ENCODE measurements around the gene PCLO.
A peak's percentile ranks its signal among the peaks of the same experiment; 100 is the strongest.

Gene PCLO

DNA sequence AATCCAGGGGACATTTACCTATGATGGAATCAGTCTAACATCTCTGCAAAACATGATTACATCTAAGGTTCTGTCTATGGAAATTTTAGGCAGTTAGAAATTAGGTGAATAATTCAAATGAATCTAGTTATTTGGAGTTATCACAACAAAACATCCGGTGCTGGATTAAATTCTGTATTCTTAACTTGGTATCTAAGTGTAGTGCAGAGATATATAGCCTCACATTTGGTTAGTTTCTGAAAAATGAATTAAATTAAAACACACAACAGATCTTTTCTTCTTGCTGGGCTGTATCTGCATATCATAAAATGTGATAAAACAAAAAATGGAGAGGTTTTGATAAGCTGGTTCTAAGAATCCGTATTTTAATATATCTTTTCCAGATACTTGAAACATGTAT is 354.1 kb downstream of the PCLO start:
- H3K27me3 ChIP-seq (ENCODE audit: insufficient read depth, insufficient read length), result no peaks in the 10 kb centered on the region
- no peak for TF ChIP-seq ZNF274 (IDR thresholded peaks at IDR 0.05; ENCODE audit: low read depth, low read length)
- no peaks in the 10 kb centered on the region for H3K9me3 ChIP-seq (ENCODE audit: insufficient read depth, low read length)
- H3K4me3 ChIP-seq (ENCODE audit: insufficient read length, low read depth), result no peak overlapping the region
- no peak overlapping the region for H3K9ac ChIP-seq (ENCODE audit: insufficient read length, low read depth)
- no peak for DNase-seq (ENCODE audit: low read depth, low spot score)
- H3K36me3 ChIP-seq (ENCODE audit: insufficient read depth, insufficient read length, low read length), result no peaks in the 10 kb centered on the region
- H3K4me1 ChIP-seq (ENCODE audit: insufficient read depth, insufficient read length), result no peaks in the 10 kb centered on the region

DNA sequence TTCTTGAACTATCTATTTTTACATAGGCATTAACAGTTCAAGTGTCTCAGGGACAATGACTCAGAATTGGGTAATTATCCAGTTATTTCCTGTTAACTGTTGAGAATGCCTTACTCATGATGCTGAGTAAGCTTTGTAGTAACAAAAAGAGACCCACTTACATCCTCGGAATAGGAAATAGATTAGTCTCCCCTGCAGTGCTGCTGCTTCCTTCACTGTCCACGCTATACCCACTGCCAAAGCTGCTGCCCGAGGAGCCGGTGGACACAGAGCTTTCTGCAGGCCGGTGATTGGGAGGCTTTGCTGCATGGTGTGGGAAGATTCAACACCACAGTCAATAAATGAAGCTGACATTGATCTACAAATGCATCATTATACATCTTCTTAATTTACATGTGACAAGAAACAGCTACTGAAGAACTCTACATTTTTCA is 357.1 kb downstream of the PCLO start:
- Histone ChIP-seq H3K9me3 (ENCODE audit: insufficient read depth, low read length) (no peaks in the 10 kb centered on the region), H3K4me3 (ENCODE audit: insufficient read length, low read depth) (no peak overlapping the region), H3K9ac (ENCODE audit: insufficient read length, low read depth) (no peak overlapping the region), H3K27me3 (ENCODE audit: insufficient read depth, insufficient read length) (no peaks in the 10 kb centered on the region), H3K4me1 (ENCODE audit: insufficient read depth, insufficient read length) (no peaks in the 10 kb centered on the region), H3K36me3 (ENCODE audit: insufficient read depth, insufficient read length, low read length) (no peaks in the 10 kb centered on the region)
- DNase-seq (ENCODE audit: low read depth, low spot score), result peak; percentile 13
- no peak for TF ChIP-seq YY1 (IDR thresholded peaks at IDR 0.05; ENCODE audit: insufficient read depth, insufficient read length)
- no peak for TF ChIP-seq SUZ12 (IDR thresholded peaks at IDR 0.05; ENCODE audit: extremely low read depth, insufficient read depth, insufficient read length)
- no peak for TF ChIP-seq ZNF274 (IDR thresholded peaks at IDR 0.05; ENCODE audit: low read depth, low read length)

DNA sequence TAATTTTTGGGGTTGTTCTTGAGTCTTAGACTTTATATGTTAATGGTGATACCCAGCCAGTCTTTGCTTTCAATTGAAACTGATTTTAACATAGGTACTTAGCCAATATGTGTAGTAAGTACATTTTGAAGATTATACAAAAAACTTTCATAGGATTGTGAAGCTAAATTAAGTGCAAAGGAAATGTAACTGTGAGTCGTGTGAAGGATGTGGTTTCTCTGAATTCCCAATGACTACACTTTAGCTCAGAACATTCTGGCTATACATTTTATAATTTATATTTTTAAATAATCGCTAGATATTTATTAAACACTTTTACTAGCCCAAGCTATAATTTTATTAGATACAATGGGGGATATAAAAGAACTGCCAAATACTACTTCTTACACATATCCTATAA is 359.3 kb downstream of the PCLO start:
- H3K9me3 ChIP-seq (ENCODE audit: insufficient read depth, low read length), result no peaks in the 10 kb centered on the region
- no peaks in the 10 kb centered on the region for H3K27me3 ChIP-seq (ENCODE audit: insufficient read depth, insufficient read length)
- H3K4me3 ChIP-seq (ENCODE audit: insufficient read length, low read depth), result no peak overlapping the region
- H3K36me3 ChIP-seq (ENCODE audit: insufficient read depth, insufficient read length, low read length), result no peaks in the 10 kb centered on the region
- H3K4me1 ChIP-seq (ENCODE audit: insufficient read depth, insufficient read length), result no peaks in the 10 kb centered on the region
- no peak for DNase-seq (ENCODE audit: low read depth, low spot score)
- TF ChIP-seq YY1 (IDR thresholded peaks at IDR 0.05; ENCODE audit: insufficient read depth, insufficient read length), result no peak
- TF ChIP-seq SUZ12 (IDR thresholded peaks at IDR 0.05; ENCODE audit: extremely low read depth, insufficient read depth, insufficient read length), result no peak
- TF ChIP-seq ZNF274 (IDR thresholded peaks at IDR 0.05; ENCODE audit: low read depth, low read length), result no peak
- no peak overlapping the region for H3K9ac ChIP-seq (ENCODE audit: insufficient read length, low read depth)

DNA sequence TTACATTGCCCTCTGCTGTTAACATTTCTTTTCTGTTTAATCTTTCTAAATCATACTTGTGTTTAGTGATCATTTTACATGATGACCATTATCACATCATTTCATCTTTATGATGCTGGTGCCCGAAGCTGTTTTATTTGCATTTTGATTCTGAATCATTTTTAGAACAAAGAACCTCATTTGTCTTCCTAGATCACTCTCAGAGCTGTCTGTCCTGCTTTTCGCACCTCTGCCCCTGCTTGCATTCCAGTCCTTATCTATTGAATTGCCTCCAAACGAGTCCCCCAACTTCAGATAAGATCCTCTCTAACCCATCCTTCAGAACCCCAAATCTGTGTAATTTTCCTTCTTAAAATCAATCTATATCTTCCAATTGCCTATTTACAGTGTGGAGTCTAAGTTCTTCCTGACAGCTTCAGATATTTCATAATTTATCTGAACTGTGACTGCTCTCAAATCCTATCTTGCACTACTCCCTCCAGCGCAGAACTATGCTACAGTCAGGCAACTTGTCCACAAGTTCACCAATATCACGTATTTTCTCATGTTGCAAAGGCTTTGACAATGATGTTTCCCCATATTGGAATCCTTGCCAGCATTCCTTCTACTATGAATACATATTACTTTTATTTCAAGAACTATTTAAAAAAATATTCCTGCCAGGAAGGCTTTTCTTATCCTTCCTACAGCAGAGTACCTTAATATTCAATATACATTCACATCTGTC is 372.6 kb downstream of the PCLO start:
- Histone ChIP-seq H3K36me3 (ENCODE audit: insufficient read depth, insufficient read length, low read length) (no peaks in the 10 kb centered on the region), H3K9me3 (ENCODE audit: insufficient read depth, low read length) (no peaks in the 10 kb centered on the region), H3K4me3 (ENCODE audit: insufficient read length, low read depth) (no peak overlapping the region), H3K9ac (ENCODE audit: insufficient read length, low read depth) (no peak overlapping the region), H3K27me3 (ENCODE audit: insufficient read depth, insufficient read length) (no peaks in the 10 kb centered on the region), H3K4me1 (ENCODE audit: insufficient read depth, insufficient read length) (no peaks in the 10 kb centered on the region)
- TF ChIP-seq ZNF274 (IDR thresholded peaks at IDR 0.05; ENCODE audit: low read depth, low read length) (no peak), YY1 (IDR thresholded peaks at IDR 0.05; ENCODE audit: insufficient read depth, insufficient read length) (no peak), SUZ12 (IDR thresholded peaks at IDR 0.05; ENCODE audit: extremely low read depth, insufficient read depth, insufficient read length) (no peak)
- no peak for DNase-seq (ENCODE audit: low read depth, low spot score)

DNA sequence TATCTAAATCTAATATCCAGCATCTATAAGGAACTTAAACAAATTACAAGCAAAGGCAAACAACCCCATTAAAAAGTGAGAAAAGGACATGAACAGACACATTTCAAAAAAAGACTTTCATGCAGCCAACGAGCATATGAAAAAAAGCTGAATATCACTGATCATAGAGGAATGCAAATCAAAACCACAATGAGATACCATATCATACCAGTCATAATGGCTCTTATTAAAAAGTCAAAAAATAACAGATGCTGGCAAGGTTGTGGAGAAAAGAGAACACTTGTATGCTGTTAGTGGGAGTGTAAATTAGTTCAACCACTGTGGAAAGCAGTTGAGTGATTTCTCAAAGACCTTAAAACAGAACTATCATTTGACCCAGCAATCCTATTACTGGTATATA is 384.7 kb downstream of the PCLO start:
- no peak for DNase-seq (ENCODE audit: low read depth, low spot score)
- TF ChIP-seq SUZ12 (IDR thresholded peaks at IDR 0.05; ENCODE audit: extremely low read depth, insufficient read depth, insufficient read length) (no peak), YY1 (IDR thresholded peaks at IDR 0.05; ENCODE audit: insufficient read depth, insufficient read length) (no peak), ZNF274 (IDR thresholded peaks at IDR 0.05; ENCODE audit: low read depth, low read length) (no peak)

DNA sequence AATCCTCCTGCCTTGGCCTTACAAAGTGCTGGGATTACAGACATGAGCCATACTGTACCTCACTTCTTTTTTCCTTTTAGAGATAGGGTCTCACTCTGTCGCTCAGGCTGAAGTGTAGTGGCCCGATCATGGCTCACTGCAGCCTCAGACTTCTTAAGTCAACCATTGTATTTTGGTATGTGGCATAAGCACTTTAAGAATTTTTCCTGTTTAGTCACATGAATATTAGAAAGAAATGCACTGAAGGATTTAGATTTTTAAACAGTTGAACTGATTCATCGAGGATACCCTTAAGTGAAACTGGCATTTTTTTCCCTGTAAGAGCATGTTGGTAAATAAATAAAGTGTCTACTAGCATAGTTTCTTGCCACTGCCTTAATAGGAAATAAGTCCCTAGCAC is 399.8 kb downstream of the PCLO start:
- H3K4me3 ChIP-seq (ENCODE audit: insufficient read length, low read depth), result no peak overlapping the region
- TF ChIP-seq YY1 (IDR thresholded peaks at IDR 0.05; ENCODE audit: insufficient read depth, insufficient read length), result no peak
- no peak for TF ChIP-seq ZNF274 (IDR thresholded peaks at IDR 0.05; ENCODE audit: low read depth, low read length)
- no peak for TF ChIP-seq SUZ12 (IDR thresholded peaks at IDR 0.05; ENCODE audit: extremely low read depth, insufficient read depth, insufficient read length)
- H3K36me3 ChIP-seq (ENCODE audit: insufficient read depth, insufficient read length, low read length), result no peaks in the 10 kb centered on the region
- no peak for DNase-seq (ENCODE audit: low read depth, low spot score)
- no peak overlapping the region for H3K9ac ChIP-seq (ENCODE audit: insufficient read length, low read depth)
- H3K9me3 ChIP-seq (ENCODE audit: insufficient read depth, low read length), result no peaks in the 10 kb centered on the region
- H3K4me1 ChIP-seq (ENCODE audit: insufficient read depth, insufficient read length), result no peaks in the 10 kb centered on the region
- no peaks in the 10 kb centered on the region for H3K27me3 ChIP-seq (ENCODE audit: insufficient read depth, insufficient read length)

More for the DNA sequence above, 384.7 kb downstream of the PCLO start:
- Histone ChIP-seq H3K4me1 (ENCODE audit: insufficient read depth, insufficient read length) (no peaks in the 10 kb centered on the region), H3K9me3 (ENCODE audit: insufficient read depth, low read length) (no peaks in the 10 kb centered on the region), H3K9ac (ENCODE audit: insufficient read length, low read depth) (no peak overlapping the region), H3K36me3 (ENCODE audit: insufficient read depth, insufficient read length, low read length) (no peaks in the 10 kb centered on the region), H3K27me3 (ENCODE audit: insufficient read depth, insufficient read length) (no peaks in the 10 kb centered on the region), H3K4me3 (ENCODE audit: insufficient read length, low read depth) (no peak overlapping the region)

DNA sequence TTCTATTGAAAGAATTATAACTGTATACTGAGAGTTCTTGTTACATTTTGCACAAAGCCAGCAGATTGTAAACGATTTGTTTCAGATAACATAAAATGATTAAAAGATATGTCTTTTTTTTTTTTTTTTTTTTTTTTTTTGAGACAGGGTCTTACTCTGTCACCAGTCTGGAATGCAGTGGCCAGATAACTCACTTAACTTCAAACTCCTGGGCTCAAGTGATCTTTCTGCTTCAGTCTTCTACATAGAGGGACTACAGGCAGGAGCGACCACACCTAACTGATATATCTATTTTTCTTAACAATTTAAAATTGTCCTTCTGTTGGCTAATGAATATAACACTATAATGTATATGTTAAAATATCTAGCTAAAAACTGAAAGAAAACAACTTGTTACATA is 401.9 kb downstream of the PCLO start:
- TF ChIP-seq SUZ12 (IDR thresholded peaks at IDR 0.05; ENCODE audit: extremely low read depth, insufficient read depth, insufficient read length) (no peak), YY1 (IDR thresholded peaks at IDR 0.05; ENCODE audit: insufficient read depth, insufficient read length) (no peak), ZNF274 (IDR thresholded peaks at IDR 0.05; ENCODE audit: low read depth, low read length) (no peak)
- Histone ChIP-seq H3K4me1 (ENCODE audit: insufficient read depth, insufficient read length) (no peaks in the 10 kb centered on the region), H3K36me3 (ENCODE audit: insufficient read depth, insufficient read length, low read length) (no peaks in the 10 kb centered on the region), H3K27me3 (ENCODE audit: insufficient read depth, insufficient read length) (no peaks in the 10 kb centered on the region), H3K9ac (ENCODE audit: insufficient read length, low read depth) (no peak overlapping the region), H3K9me3 (ENCODE audit: insufficient read depth, low read length) (no peaks in the 10 kb centered on the region), H3K4me3 (ENCODE audit: insufficient read length, low read depth) (no peak overlapping the region)
- DNase-seq (ENCODE audit: low read depth, low spot score), result peak; percentile 36

All from NT2/D1 (cell line).